Progenitor cell of endocrine pancreas (in vitro differentiated cells): ENCODE measurements around the gene UCN. TPM values are rescaled to one million over a fixed set of nuclear protein-coding genes. Genes with fewer than 3 reads are reported as not detected.
A peak's percentile ranks its signal among the peaks of the same experiment; 100 is the strongest.

ENCODE experiments used
- DNase-seq: peaks from one replicate; pipeline ENCODE4 v3.0.0; 2021; ENCODE audit warnings: low spot score; ENCODE audit not compliant: unreplicated experiment
- H3K27ac Mint-ChIP-seq: 2 replicates; pipeline ENCODE4 v1.8.0; 2021; ENCODE audit warnings: mild to moderate bottlenecking, moderate library complexity, mixed read lengths
- H3K27me3 Mint-ChIP-seq: 2 replicates; pipeline ENCODE4 v1.8.0; 2021; ENCODE audit warnings: mixed read lengths
- H3K36me3 Mint-ChIP-seq: 2 replicates; pipeline ENCODE4 v1.8.0; 2022; ENCODE audit warnings: mixed read lengths; ENCODE audit not compliant: insufficient read depth
- H3K4me1 Mint-ChIP-seq: 2 replicates; pipeline ENCODE4 v1.8.0; 2021; ENCODE audit warnings: low read depth, mixed read lengths
- H3K4me3 Mint-ChIP-seq: 2 replicates; pipeline ENCODE4 v1.8.0; 2021; ENCODE audit warnings: low read depth, mild to moderate bottlenecking, moderate library complexity, mixed read lengths
- H3K9me3 Mint-ChIP-seq: 2 replicates; pipeline ENCODE4 v1.8.0; 2021; ENCODE audit warnings: low read depth, mixed read lengths
- CTCF ChIP-seq: fragments of 200-600 bp; sonication (generic); IDR thresholded peaks from one replicate; pipeline ENCODE4 v1.5.0; 2021; ENCODE audit warnings: antibody characterized with exemption, mild to moderate bottlenecking; ENCODE audit not compliant: unreplicated experiment
- total RNA-seq: library from RNA; stranded (reverse); gene quantifications from 2 replicates; pipeline ENCODE4 v1.2.1, GENCODE V29; 2021

UCN gene
- total RNA-seq, 1 donor from 2014 or later: 2.0 TPM

GRCh38 chr2:27316655-27317412 lies 8.6 kb upstream of the UCN start:
- DNase-seq: no peak
- H3K27me3 Mint-ChIP-seq: no peaks in the 10 kb centered on the region
- no peak for TF ChIP-seq CTCF
- H3K27ac Mint-ChIP-seq: no peak overlapping the region
- H3K9me3 Mint-ChIP-seq: no peaks in the 10 kb centered on the region
- no peaks in the 10 kb centered on the region for H3K4me1 Mint-ChIP-seq
- H3K36me3 Mint-ChIP-seq: no peaks in the 10 kb centered on the region
- H3K4me3 Mint-ChIP-seq: no peak overlapping the region

- DNase-seq: no peak
- Mint-ChIP-seq H3K27me3 (no peaks in the 10 kb centered on the region), H3K9me3 (no peaks in the 10 kb centered on the region), H3K4me1 (no peaks in the 10 kb centered on the region), H3K4me3 (no peak overlapping the region), H3K36me3 (peaks cover 3% of the 10 kb centered on the region), H3K27ac (no peak overlapping the region)
- no peak for TF ChIP-seq CTCF
Observed at GRCh38 chr2:27315122-27315521, 6.9 kb upstream of the UCN start.

- Mint-ChIP-seq H3K36me3 (peaks cover 5% of the 10 kb centered on the region), H3K9me3 (no peaks in the 10 kb centered on the region), H3K4me3 (no peak overlapping the region), H3K4me1 (no peaks in the 10 kb centered on the region), H3K27ac (peak overlapping the region; percentile 28), H3K27me3 (peaks cover 2% of the 10 kb centered on the region)
- DNase-seq: no peak
- no peak for TF ChIP-seq CTCF
Observed at GRCh38 chr2:27314709-27315108, 6.5 kb upstream of the UCN start.

GRCh38 chr2:27313882-27314645 lies 5.8 kb upstream of the UCN start:
- Mint-ChIP-seq H3K4me1 (no peaks in the 10 kb centered on the region), H3K27ac (no peak overlapping the region), H3K36me3 (peaks cover 7% of the 10 kb centered on the region), H3K9me3 (no peaks in the 10 kb centered on the region), H3K4me3 (no peak overlapping the region), H3K27me3 (peaks cover 7% of the 10 kb centered on the region)
- no peak for TF ChIP-seq CTCF
- no peak for DNase-seq

GRCh38 chr2:27312152-27312551 lies 3.9 kb upstream of the UCN start:
- Mint-ChIP-seq H3K27ac (no peak overlapping the region), H3K4me3 (no peak overlapping the region), H3K9me3 (no peaks in the 10 kb centered on the region), H3K4me1 (no peaks in the 10 kb centered on the region), H3K27me3 (peaks cover 22% of the 10 kb centered on the region), H3K36me3 (peaks cover 7% of the 10 kb centered on the region)
- no peak for DNase-seq
- TF ChIP-seq CTCF: no peak
